ENCODE measurements around the gene KLHL36. TPM values are rescaled to one million over a fixed set of nuclear protein-coding genes. Genes with fewer than 3 reads are reported as not detected.
A peak's percentile ranks its signal among the peaks of the same experiment; 100 is the strongest.

KLHL36 gene
- 79.0 TPM for total RNA-seq (2021; ENCODE audit: unreplicated experiment)
- 43.7 and 54.3 TPM in 2 replicates for polyA plus RNA-seq (2012)
- Bru-seq, nascent RNA = percentile 80 among the genes with signal in this experiment
- percentile 88 among the genes with signal in this experiment for BruChase-seq, experiment 1, labeled RNA remaining after a 6-hour chase
- percentile 83 among the genes with signal in this experiment for BruChase-seq, experiment 2, labeled RNA remaining after a 2-hour chase
- long read RNA-seq, full-length matches to known transcripts = 45 of 112 reads
- long read RNA-seq, partial matches to known transcripts = 36 of 112 reads
- long read RNA-seq, other reads (novel, unspliced or antisense) = 31 of 112 reads

GRCh38 chr16:84647828-84648594 lies at the start of gene KLHL36:
Gene KLHL36, plus strand, starts transcription at chr16:84648511. Its CDS starts 2,357 bp downstream, at chr16:84650868.
- no peak for TF ChIP-seq CEBPB (IDR thresholded peaks at IDR 0.05; ENCODE audit: low read depth)
- peak; percentile 57 for TF ChIP-seq MAX (IDR thresholded peaks at IDR 0.05)
- TF ChIP-seq POLR2AphosphoS5 (IDR thresholded peaks at IDR 0.05; ENCODE audit: low read depth, low read length) = peak; percentile 74
- peak; percentile 33; the same call in 1 of the 2 replicates for TF ChIP-seq EGR1 (IDR thresholded peaks at IDR 0.05; ENCODE audit: low read depth)
- TF ChIP-seq YY1 (IDR thresholded peaks at IDR 0.05; ENCODE audit: extremely low read depth, insufficient replicate concordance, low read depth, low read length) = peak; percentile 85
- no peaks in the 10 kb centered on the region for H3K9me3 ChIP-seq (ENCODE audit: control insufficient read depth in 1 of 2, insufficient read depth in 1 of 2, low read depth in 1 of 2, low read length in 2 of 2)
- BruUV-seq (replicated peaks) = no TSS peak
- no peaks in the 10 kb centered on the region for H3K27me3 ChIP-seq (ENCODE audit: insufficient read depth, low read length)
- peak; percentile 91 for ATAC-seq
- no peaks in the 10 kb centered on the region for H3K9me2 ChIP-seq (ENCODE audit: insufficient read depth)
- DNase-seq (ENCODE audit: low read depth, low spot score) = no peak
- POLR2A ChIA-PET = interaction anchor here (0.6 kb wide), 1 partner anchor 31 kb away, joined by 3 read pairs; no protein-coding TSS in a partner anchor
- peak within 1 kb of the TSS; percentile 85 to 86 for H3K4me3 ChIP-seq (replicated peaks in 1 of 2; ENCODE audit: low read depth in 1 of 2, low read length in 2 of 2)
- CTCF ChIA-PET = interaction anchor here (1.5 to 1.7 kb wide), 2 partner anchors 24 to 25 kb away, joined by 5 to 6 read pairs; no protein-coding TSS in a partner anchor
- peak within 1 kb of the TSS; percentile 69 for H2AFZ ChIP-seq (ENCODE audit: low read depth, low read length, poor library complexity, severe bottlenecking)
- H3K4me1 ChIP-seq (ENCODE audit: control insufficient read depth in 1 of 2, insufficient read depth in 2 of 2, low read length in 2 of 2) = peaks cover 6 to 21% of the 10 kb centered on the region in 2 experiments; a peak in 3 of 4 replicates
- no peaks in the 10 kb centered on the region for H4K20me1 ChIP-seq (ENCODE audit: insufficient read depth)
- H3K9ac ChIP-seq (ENCODE audit: low read length) = peak within 1 kb of the TSS; percentile 79
- intact Hi-C loops (cut with micrococcal nuclease) = no loop called here
- H3K79me2 ChIP-seq (ENCODE audit: insufficient read depth, low read length) = peaks cover 15% of the 10 kb centered on the region
- peak within 1 kb of the TSS; percentile 54; the same call in 1 of the 2 replicates for H3K27ac ChIP-seq (ENCODE audit: low read depth, low read length)
- peaks cover 4% of the 10 kb centered on the region in 2 experiments; a peak in 2 of 4 replicates for H3K36me3 ChIP-seq (ENCODE audit: control insufficient read depth in 1 of 2, insufficient read depth in 2 of 2, low read length in 2 of 2)
- peak within 1 kb of the TSS; percentile 90 for H3K4me2 ChIP-seq (ENCODE audit: low read length)
- RAD21 ChIA-PET (ENCODE audit: low non-redundant PET in 1 of 2, low total read pairs in 2 of 2, uncharacterized antibody in 2 of 2, unreplicated experiment in 2 of 2) = interaction anchor here in 1 of 2 experiments (0.6 kb wide), 1 partner anchor 141 kb away, joined by 4 read pairs; no protein-coding TSS in a partner anchor
